Measurements from ENCODE around the gene CLPX. TPM values are rescaled to one million over a fixed set of nuclear protein-coding genes. Genes with fewer than 3 reads are reported as not detected.
"Not testable (repeated sequence)": the region's sequence is repeated elsewhere in the genome, so short reads cannot be mapped to it uniquely, and the experiment has no call there.

Gene CLPX
- total RNA-seq, 2 donors from 2014 or later: 41.8 to 62.0 TPM

- Histone ChIP-seq H3K4me3 (no peak overlapping the region), H3K27ac (no peak overlapping the region), H3K27me3 (no peaks in the 10 kb centered on the region), H3K9me3 (no peaks in the 10 kb centered on the region), H3K36me3 (no peaks in the 10 kb centered on the region), H3K4me1 (no peaks in the 10 kb centered on the region), H3K9ac (ENCODE audit: low read depth in 2 of 2, low read length in 2 of 2) (no peak overlapping the region)
- intact Hi-C loops (cut with DNase I): no loop called here
- no peak for TF ChIP-seq CTCF (IDR thresholded peaks at IDR 0.05)
- no peak for DNase-seq
Measured at GRCh38 chr15:65164139-65164538, 21.0 kb downstream of the CLPX start.

DNA sequence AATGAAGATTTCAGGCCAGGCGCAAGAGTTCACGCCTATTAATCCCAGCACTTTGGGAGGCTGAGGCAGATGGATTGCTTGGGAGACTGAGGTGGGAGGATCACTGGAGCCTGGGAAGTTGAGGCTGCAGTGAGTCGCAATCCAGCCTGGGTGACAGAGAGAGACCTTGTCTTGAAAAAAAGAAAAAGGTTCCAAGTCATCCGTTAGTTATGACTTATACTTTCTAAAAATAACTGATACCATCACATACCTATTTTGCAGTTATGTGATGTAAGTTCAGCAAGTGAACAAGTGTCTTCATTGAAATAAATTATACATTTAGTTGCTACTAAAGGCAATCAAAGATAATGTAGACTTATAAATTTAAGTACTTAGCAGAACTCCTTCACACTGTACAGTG is 22.1 kb downstream of the CLPX start:
- no peak for DNase-seq
- Histone ChIP-seq H3K4me3 (no peak overlapping the region), H3K27me3 (no peaks in the 10 kb centered on the region), H3K36me3 (no peaks in the 10 kb centered on the region), H3K4me1 (no peaks in the 10 kb centered on the region), H3K9ac (ENCODE audit: low read depth in 2 of 2, low read length in 2 of 2) (no peak overlapping the region), H3K9me3 (no peaks in the 10 kb centered on the region), H3K27ac (no peak overlapping the region)
- intact Hi-C loops (cut with DNase I): no loop called here
- no peak for TF ChIP-seq CTCF (IDR thresholded peaks at IDR 0.05)

DNA sequence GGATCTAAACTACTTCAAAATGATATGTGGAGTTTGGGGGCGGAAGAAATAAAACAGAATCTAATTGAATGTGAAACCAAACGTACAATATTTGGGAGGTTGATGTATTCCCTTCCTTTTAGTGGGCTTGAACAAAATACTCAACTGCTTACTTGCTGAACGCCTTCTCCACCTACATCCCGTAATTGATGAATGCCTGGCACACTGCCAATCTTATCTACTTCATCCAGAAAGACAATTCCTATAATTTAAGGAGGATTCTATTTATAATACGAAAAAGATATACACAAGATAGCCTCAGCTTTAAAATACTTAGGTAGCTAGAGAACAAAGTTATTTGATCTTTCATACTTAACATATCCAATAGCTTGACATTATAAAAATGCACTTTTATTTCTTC is 28.4 kb downstream of the CLPX start:
- Histone ChIP-seq H3K4me3 (no peak overlapping the region), H3K36me3 (peaks cover 10% of the 10 kb centered on the region), H3K9me3 (no peaks in the 10 kb centered on the region), H3K9ac (ENCODE audit: low read depth in 2 of 2, low read length in 2 of 2) (no peak overlapping the region), H3K27ac (no peak overlapping the region), H3K4me1 (no peaks in the 10 kb centered on the region), H3K27me3 (no peaks in the 10 kb centered on the region)
- no peak for TF ChIP-seq CTCF (IDR thresholded peaks at IDR 0.05)
- no peak for DNase-seq
- intact Hi-C loops (cut with DNase I): loop anchor here (10.0 kb wide), 1 partner anchor 308 kb away; no protein-coding TSS in a partner anchor

GRCh38 chr15:65154720-65155119 is 30.4 kb downstream of the CLPX start:
- Histone ChIP-seq H3K4me3 (no peak overlapping the region), H3K27ac (no peak overlapping the region), H3K36me3 (peaks cover 10% of the 10 kb centered on the region), H3K9me3 (no peaks in the 10 kb centered on the region), H3K27me3 (no peaks in the 10 kb centered on the region), H3K9ac (ENCODE audit: low read depth in 2 of 2, low read length in 2 of 2) (no peak overlapping the region), H3K4me1 (no peaks in the 10 kb centered on the region)
- no peak for TF ChIP-seq CTCF (IDR thresholded peaks at IDR 0.05)
- intact Hi-C loops (cut with DNase I): loop anchor here (10.0 kb wide), 1 partner anchor 310 kb away; no protein-coding TSS in a partner anchor
- DNase-seq: no peak

DNA sequence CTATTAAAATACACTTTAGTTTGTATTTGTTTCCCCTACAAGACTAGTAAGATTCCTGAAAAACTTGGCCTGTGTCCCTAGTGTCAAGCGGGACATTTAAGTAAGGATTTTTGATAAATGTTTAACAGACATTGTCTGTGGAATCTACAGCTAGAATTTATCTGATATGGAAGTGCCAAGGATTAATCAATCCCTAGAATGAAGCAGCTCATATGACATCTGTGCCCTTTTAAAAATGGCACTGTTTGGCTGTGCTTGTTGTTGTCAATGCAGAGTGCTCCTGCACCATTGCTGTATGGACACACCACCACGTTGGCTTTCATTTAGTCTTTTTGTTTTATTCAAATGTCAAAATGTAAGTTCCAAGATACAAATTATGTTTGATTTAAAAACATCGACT is 37.2 kb downstream of the CLPX start:
- no peak overlapping the region for H3K4me3 ChIP-seq
- intact Hi-C loops (cut with DNase I): no loop called here
- peaks cover 5% of the 10 kb centered on the region for H3K36me3 ChIP-seq
- H3K27me3 ChIP-seq: no peaks in the 10 kb centered on the region
- no peak overlapping the region for H3K27ac ChIP-seq
- no peak overlapping the region for H3K9ac ChIP-seq (ENCODE audit: low read depth in 2 of 2, low read length in 2 of 2)
- no peaks in the 10 kb centered on the region for H3K4me1 ChIP-seq
- no peaks in the 10 kb centered on the region for H3K9me3 ChIP-seq
- DNase-seq: no peak
- no peak for TF ChIP-seq CTCF (IDR thresholded peaks at IDR 0.05)

GRCh38 chr15:65146438-65146837 is 38.7 kb downstream of the CLPX start:
- Histone ChIP-seq H3K4me1 (no peaks in the 10 kb centered on the region), H3K9me3 (no peaks in the 10 kb centered on the region), H3K36me3 (peaks cover 5% of the 10 kb centered on the region), H3K27ac (no peak overlapping the region), H3K4me3 (no peak overlapping the region), H3K27me3 (no peaks in the 10 kb centered on the region), H3K9ac (ENCODE audit: low read depth in 2 of 2, low read length in 2 of 2) (no peak overlapping the region)
- no peak for DNase-seq
- intact Hi-C loops (cut with DNase I): no loop called here
- no peak for TF ChIP-seq CTCF (IDR thresholded peaks at IDR 0.05)

- intact Hi-C loops (cut with DNase I); H3K9me3 ChIP-seq: not testable (repeated sequence)
Measured at GRCh38 chr15:65138631-65139030, 46.5 kb downstream of the CLPX start.

DNA sequence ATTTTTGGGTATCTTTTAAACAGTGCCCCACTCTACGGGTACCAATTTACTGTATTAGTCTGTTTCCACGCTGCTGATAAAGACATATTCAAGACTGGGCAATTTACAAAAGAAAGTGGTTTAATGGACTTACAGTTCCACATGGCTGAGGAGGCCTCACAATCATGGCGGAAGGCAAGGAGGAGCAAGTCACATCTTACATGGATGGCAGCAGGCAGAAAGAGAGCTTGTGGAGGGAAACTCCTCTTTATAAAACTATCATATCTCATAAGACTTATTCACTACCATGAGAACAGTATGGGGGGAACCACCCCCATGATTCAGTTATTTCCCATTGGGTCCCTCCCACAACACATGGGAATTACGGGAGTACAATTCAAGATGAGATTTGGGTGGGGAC is 47.2 kb downstream of the CLPX start:
- H3K27me3 ChIP-seq; H3K4me1 ChIP-seq; H3K9ac ChIP-seq (ENCODE audit: low read depth in 2 of 2, low read length in 2 of 2); intact Hi-C loops (cut with DNase I); DNase-seq; H3K36me3 ChIP-seq; H3K9me3 ChIP-seq; H3K4me3 ChIP-seq; H3K27ac ChIP-seq: not testable (repeated sequence)

More at GRCh38 chr15:65138631-65139030, 46.5 kb downstream of the CLPX start:
- H3K27ac ChIP-seq; H3K27me3 ChIP-seq; DNase-seq; H3K4me1 ChIP-seq; H3K36me3 ChIP-seq; H3K4me3 ChIP-seq; H3K9ac ChIP-seq (ENCODE audit: low read depth in 2 of 2, low read length in 2 of 2): not testable (repeated sequence)

Data from colonic mucosa (tissue), 4 donors.